GM19351 (cell line): Measurements from ENCODE around the gene LMX1B.
"Not testable (repeated sequence)": the region's sequence is repeated elsewhere in the genome, so short reads cannot be mapped to it uniquely, and the experiment has no call there.

ENCODE experiments used
- ATAC-seq: cut with Tn5 transposase; IDR thresholded peaks from one replicate; pipeline ENCODE4 v1.9.1; 2021; ENCODE audit warnings: mild to moderate bottlenecking, moderate library complexity; ENCODE audit not compliant: unreplicated experiment

Gene LMX1B

DNA sequence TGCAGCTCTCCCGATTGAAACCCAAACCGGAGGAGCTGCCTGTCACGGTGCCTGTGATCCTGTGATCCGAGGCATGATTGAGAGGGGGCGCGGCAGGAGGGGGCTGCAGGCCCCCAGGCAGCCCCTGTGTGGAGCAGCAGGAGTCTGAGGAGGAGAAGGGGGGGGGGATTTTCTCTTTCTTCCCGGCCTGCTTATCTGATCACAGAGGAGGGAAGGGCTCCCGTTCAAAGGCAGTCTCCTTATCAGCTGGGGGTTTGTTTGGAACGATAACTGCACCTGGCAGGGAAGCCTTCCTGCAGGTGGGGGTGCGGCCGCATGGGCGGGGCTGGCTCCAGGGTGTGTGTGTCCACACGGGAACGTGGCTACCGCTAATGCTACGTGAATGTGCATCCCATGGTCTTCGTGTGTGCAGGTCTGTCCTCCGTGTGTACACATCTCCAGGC is 38.4 kb downstream of the LMX1B start:
- no peak for ATAC-seq

DNA sequence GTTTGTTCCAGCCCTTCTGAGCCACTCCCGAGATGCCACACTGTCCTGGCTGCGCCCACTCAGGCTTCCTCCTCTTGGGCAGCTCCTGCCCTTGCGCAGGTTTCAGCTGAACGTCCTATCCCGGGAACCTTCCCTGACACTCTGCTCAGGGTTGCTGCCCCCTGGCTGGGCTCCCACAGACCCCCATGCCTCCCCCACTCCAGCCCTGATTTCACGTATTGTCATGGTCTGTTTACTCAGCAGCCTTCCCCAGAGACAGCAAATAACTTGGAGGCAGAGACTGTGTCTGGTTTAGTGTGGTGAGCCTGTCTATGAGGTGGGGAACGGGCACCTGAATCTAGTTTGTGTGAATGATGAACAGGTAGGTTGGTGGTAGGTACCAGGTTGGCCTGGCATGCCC is 40.4 kb downstream of the LMX1B start:
- no peak for ATAC-seq

DNA sequence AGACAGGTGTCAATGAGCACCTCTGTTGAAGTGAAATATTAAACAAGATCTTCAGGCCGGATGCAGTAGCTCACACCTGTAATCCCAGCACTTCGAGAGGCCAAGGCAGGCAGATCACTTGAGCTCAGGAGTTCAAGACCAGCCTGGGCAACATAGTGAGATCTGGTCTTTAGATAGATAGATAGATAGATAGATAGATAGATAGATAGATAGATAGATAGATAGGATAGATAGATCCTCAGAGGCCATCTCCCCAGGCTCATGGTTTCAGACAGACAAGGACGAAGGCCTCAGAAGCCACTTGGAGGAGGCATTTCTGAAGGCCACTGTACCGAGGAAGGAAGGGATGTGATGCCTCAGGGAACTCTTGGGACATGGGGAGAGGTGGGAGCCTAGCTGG is 42.5 kb downstream of the LMX1B start:
- ATAC-seq = not testable (repeated sequence)

DNA sequence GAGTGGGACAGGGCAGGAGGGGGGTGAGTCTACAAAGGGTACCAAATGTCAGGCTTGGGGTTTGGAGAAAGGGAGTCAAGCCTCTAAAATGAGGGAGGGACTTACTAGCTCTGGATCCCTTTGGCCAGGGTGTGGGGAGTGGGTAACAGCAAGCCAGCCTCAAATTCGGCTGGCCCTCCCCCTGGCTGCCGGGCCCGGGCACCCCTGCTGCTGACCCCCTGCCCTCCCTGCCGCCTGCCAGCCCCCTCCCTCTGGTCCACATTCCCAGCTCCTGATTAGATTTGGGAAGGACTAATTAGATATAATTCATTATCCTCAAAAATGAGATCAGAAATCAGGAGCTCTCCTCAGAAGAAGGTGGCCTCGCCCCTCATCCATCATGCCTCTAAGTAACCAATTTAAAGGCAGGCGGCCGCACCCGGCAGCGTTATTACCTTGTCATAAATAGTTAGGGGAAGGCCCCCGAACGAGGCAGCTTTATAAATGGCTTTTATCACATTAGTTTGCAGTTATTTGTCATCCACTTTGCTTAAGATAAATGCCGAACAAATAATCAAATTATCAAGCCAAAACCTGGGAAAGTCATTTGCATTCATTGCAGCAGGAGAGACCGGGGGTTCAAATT is 44.6 kb downstream of the LMX1B start:
- ATAC-seq = no peak

DNA sequence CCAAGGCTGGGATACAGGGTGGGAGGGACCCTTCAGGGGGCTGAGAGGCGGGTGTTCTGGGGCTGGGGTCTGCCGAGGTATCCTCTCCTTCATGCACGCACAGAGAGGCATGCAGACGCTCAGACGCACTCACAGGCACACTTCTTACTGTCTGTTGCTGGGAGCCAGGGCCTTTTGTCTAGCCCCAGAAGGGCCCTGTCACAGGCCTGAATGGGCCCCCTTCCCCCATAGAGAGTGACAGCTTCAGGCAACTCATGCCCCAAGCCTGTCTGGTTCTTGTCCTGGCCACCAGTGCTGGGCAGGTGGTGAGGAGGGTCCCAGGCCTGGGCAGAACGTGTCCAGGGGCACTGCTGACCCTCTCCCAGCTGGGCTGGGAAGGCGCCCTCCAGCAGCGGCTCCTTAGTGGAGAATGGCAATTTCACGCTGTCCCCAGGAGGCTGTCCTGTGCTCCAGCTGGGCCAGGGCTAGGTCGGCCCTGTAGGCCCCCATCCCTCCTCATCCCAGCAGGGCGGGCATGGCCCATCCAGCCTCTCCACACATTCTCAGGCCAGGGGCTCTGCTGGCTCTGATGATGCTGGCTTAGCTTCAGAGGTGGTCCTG is 45.3 kb downstream of the LMX1B start:
- ATAC-seq = no peak

DNA sequence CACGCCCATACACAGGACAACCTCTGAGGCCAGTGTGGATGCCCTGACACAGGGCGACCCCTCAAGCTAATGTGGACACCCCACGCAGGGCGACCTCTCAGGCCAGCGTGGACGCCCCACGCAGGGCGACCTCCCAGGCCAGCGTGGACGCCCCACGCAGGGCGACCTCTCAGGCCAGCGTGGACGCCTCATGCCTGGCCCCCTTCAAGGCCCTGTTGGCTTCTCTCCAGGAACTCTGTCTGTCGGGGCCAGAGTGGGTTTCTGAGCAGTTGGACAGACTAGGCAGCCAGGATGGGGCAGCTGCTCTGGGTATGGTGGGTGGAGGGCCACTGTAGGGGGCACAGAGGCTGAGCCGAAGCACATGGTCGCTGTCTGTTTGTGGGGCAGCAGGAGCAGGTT is 47.4 kb downstream of the LMX1B start:
- ATAC-seq = no peak

DNA sequence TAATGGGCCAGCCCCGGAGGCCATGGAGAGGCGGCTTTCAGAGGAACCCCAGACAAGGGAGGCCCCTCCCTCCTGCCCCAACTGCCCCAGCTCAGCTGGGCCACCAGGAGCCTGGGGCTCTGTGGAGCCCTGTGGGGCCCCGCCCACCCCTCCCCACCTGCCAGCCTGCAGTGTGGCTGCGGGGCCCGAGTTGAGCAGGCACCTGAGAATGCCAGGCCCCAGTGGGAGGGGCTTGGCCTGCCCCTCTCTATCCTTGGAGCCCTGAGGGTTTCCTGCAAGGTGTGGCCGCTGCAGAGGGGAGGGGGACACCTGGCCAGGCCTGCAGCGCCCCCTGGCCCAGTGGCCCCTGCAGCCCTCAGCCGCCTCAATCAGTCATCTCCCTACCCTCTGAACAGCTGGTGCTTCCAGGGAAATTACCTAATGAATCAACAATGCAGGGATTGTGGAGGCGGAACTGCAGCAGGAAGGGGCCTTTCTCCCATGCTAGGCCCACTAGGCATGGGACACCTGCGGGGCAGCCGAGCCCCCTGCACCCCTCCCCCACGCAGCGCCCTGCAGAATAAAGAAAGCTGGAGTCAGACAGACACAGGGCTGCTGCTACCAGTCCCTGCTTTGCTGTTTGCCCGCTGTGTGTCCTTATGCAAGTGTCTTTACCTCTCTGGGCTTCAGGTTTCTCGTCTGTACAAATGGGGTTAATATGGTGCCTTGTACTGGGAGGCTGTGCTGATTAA is 48.0 kb downstream of the LMX1B start:
- ATAC-seq = no peak

DNA sequence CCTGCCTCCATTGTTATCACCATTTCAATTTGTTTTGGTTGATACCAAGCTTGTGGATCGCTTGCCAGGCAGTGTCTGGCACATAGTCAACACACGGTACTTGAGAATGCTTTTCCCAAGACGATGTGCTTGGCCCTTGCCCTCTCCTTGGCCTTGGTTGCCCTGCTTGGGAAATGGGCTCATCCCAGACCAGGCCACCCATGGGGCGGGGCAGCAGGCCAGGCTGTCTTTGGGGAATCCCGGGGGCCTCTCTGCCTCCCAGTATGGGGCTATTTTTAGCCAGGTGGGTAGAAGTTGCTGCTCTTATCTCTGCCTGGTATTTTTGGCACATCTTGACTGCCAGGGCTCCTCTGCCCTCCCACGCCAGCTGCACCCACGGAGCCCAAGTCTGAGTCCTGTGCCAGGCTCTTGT is 49.9 kb downstream of the LMX1B start:
- ATAC-seq = no peak

DNA sequence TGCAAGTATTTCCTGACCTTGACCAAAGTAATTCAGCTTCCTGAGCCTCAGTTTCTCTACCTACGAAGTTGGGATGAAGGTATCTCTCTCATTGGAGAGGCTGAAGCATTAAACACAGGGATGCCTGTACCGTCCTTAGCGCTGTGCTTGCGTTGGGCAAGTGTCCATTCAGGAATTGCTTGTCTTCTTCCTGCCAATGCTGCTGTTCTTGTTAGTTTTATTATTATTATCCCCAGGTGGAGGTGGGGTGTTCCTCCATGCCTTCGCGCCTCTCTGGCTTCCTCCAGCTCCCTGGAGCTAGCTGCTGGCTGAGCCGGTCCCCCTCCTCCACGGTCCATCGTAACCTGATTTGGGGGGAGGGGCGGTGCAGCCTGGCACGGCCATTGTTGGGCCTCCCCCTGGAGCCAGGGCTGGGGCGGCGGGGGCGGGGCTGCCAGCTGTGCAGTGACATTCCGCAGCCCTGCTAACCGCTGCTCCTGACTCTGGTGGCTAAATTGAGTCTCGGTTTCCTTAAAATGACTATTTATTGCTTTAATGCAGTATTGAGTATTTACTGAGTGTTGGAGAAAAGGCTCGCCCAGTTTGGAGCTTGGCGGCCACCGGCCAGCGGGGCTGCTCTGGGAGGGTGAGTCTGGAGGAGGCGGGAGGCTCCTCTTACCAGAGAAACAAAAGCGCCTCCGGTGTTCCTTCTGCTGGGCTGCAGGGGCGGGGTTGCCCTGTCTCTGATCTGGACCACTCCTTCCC is 51.3 kb downstream of the LMX1B start:
- no peak for ATAC-seq

DNA sequence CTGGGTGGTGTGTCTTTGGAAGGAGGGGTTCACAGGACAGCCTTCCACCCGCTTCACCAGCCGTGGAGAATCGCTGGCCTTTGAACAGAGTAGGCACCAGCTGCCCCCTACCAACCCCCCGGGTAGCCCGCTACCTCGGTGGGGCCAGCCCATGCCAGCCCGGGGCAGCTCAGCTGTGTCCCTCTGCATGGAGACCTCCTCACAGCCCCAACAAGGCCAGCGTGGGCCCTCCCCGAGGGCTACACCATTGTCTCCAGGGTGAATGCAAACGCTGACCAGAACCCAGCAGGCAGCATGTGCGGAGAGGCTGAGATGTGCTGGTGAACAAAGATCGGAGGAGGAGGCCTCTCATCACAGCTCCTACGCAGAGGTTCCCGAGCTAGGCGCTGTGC is 51.9 kb downstream of the LMX1B start:
- no peak for ATAC-seq

DNA sequence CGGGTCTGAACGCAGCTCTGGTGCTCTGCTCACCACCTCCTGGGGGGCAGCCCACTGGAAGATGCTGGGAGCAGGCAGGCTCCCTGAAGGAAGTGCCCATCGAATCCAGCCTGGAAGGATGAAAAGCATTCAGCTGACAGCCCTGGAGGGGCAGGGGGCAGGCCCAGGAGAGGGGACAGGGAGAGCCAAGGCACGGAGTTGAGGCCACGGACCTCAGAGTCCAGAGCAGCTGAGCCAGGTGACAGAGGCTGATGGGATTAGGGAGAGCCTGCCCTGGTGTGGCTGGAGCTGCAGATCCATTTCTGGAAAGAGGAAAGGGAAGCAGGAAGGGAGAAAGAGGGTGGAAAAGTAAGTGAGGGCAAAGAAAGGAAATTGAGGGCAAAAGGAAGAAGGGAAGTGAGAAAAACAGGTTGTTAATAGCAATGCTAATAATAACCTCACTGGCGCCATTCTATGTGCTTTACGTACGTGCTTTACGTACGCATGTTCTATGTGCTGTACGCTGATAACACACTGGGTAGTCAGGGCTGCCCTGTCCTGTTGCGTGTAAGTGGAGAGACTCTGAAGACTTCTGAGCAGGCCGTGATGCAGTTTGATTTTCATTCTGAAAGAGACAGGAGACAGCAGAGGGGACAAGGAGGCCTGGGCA is 52.6 kb downstream of the LMX1B start:
- ATAC-seq = peak; percentile 69

DNA sequence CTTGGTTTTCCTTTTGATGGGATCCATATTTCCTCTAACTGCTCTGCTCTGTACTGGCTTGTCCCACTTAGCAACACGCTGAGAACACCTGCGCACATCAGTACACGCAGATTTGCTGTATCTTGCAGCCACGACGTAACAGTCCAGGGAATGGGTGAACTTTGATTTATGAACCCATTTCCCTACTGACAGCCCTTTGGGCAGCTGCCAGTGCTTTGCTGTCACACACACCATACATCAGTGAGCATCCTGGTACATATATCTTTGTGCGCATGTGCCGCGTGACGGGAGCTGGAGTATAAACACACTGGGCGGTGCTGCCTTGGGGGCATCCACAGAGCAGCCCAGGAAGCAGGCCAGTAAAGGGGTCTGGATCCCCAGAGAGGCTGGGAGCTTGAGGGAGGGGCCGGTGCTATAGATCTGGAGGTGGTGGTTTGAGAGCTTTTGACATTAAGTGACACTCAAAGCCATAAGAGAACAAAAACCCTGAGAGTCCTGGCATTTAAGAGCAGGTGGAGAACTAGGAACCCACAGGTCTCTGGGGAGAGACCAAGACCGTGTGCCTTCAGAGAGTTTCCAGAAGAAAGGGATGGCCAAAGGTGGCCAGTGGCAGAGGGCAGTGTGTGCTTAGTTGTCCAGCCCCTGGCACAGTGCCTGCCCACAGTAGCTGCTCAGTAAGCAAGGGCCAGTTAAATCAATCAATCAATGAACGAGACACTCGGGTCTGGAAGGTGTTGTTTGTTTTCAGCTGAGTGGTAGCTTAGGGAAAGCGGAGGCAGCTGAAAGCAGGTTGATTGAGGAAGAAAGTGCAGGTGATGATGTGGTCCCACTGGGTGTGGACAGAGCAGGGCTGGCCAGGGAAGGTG is 53.7 kb downstream of the LMX1B start:
- ATAC-seq = no peak

DNA sequence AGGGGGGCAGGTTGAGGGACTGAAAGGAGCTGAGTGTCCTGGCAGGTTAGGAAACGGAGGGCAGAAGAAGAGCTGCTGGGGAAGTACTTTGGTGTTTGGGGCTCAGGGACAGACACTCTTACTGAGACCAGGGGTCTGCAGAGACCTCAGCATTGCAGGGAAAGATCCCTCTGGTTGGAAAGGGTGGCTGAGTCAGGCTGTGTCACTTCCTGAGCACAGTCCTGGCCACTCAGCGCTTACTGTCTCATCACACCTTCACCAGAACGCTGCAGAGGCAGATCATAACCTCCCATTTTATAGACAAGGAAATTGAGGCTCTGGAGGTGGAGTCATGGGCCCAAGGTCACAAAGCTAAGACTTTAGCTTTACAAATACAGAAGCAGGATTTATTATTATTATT is 54.3 kb downstream of the LMX1B start:
- no peak for ATAC-seq

DNA sequence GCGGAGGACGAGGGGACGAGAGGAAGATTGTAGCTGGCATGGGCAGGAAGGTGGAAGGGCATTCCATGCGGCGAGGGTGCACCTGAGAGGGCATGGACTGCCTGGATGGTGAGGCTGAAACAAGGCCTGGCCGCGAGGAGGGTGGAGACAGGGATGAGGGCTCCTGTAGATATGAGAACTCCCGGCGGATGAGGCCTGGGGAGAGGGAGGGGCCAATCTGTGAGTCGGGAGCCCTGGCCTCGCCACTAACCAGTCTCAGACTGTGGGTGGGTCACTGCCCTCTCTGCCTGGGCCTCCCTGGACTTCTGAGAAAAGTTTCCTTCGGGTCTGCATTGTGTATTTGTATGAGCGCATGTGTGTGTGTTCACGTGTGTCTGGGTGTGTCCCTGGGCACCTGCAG is 55.4 kb downstream of the LMX1B start:
- no peak for ATAC-seq

DNA sequence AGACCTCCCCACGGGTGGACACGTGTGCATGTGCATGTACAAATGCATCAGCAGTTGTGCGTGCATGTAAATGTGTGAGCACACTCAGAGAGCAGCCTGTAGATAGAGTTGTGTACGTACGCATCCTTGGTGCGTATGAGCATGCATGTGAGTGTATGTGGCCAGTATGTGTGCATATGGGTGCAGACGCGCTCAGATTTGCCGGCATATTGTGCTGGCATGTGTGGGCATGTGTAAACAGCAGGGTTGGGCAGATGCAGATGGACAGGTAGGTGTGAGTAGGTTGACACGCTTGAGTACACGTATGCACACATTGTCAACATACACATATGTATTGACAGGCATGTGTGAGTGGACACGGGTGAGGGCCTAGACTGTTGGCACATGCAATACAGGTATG is 56.5 kb downstream of the LMX1B start:
- ATAC-seq = no peak

DNA sequence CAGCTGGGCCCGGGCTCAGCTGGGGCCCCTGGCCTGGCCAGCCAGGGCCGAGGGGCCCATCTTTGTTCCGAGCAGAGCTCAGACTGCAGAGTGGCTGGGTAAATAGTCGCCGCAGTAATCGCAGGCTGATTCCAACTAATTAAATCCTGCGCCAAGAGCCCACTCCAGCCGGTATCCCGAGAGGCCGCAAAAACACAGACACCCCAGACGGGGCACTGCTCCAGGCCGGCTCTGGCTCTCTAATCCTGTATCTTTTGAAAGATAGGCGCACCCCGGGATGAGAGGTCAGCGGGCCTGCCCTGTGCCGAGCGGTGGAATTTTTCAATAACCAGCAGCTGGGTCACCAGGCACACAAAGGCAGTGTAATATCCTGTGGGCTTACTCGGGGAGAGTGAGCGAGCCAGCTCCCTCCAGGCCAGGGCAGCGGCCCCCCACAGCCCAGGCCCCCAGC is 57.7 kb downstream of the LMX1B start:
- ATAC-seq = no peak

DNA sequence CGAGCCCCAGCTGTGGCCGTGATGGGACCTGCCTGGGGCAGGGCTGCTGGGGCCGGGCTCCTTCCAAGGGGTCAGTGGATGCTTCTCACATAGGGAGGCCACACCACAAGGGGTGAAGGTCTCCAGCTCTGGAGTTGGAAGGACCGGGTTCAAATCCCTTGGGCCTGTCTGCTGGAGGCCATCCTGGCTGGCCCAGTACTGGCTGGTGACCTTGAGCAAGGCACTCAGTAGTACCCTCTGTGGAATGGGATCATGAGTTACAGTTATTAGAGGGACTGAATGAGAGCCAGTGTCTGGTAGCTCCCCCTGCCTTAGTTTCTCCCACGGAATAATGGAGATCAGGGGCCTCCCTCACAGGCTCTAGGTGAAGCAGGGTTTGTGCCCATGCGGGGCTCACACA is 58.3 kb downstream of the LMX1B start:
- ATAC-seq = no peak

DNA sequence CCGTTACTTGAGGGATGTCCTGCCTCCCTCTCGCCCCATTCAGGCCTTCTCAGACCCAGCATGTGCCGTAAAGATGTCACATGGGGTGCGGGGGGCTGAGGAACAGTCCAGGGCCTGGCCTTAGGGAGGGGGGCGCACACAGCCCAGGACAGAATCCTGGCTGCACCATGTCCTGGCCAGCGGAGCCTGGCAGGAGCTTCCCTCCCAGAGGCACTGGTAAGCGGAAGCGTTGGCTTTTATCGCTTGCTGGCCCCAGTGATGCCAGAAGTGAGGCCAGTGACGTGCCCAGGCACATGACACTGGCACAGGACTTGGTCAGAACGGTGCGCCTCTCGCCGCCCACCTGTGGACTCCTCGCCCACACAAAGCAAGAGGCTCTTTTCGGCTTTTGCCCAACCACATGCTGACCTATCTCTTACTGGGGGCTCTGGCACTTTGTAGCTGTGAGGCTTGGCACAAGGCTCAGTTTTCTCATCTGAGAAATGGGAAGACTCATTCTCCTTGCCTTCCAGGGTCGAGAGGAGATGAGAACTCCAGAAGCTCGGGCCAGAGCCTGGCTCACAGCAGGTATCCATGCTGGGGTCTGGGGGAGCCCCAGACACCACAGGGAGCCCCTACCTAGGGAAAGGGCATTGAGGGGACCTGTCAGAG is 59.0 kb downstream of the LMX1B start:
- ATAC-seq = no peak

DNA sequence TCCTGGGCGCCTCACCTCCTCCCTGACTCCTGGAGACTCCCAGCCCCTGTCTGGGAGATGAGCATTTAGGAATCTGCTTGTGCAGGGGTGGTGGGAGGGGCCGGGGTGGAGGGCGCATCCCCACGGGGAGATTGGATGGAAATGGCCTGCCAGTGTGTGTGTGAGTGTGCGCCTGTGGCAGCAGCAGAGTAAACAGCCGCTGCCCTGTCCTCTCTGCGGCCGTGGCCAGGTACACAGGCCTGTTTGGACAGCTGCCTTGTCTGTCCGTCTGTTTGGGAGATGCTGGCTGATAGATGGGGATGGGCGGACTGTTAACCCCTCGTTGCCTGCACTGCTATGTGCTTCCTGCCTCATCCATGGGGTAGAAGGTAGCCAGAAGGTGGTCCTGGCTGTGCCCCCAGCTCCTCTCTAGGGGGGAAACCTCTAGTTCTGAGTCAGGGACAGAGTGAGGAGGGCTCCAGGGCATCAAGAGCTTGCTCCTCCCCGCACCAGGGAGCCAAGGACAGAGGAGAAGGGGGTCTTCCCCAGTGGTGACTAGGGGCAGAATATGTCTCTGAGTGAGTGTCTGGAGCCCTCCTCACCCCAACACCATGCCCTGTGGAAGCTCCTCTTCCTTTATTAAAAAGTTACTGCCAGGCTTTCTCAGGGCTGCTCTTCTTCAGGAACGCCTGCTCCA is 60.1 kb downstream of the LMX1B start:
- ATAC-seq = no peak
